K562 (cell line): ENCODE results near the gene SLC29A3. TPM values are rescaled to one million over a fixed set of nuclear protein-coding genes. Genes with fewer than 3 reads are reported as not detected.

Experiments
- ARHGAP35 ChIP-seq: fragments of 450-650 bp; IDR thresholded peaks from 2 replicates; pipeline ENCODE4 v1.6.1; 2018; ENCODE audit not compliant: partially characterized antibody
- ETV5 ChIP-seq: sonication (generic); formaldehyde crosslinking; IDR thresholded peaks from 2 replicates; pipeline ENCODE4 v1.4.0; 2020; ENCODE audit warnings: low read depth, mild to moderate bottlenecking, missing genetic modification reagents
- FOXA1 ChIP-seq: fragments of 450-650 bp; IDR thresholded peaks from 2 replicates; pipeline ENCODE4 v1.6.1; 2016; ENCODE audit warnings: mild to moderate bottlenecking, borderline replicate concordance
- MAFF ChIP-seq: IDR thresholded peaks from 2 replicates; pipeline ENCODE4 v1.6.1; 2012; ENCODE audit warnings: low read length, improper control_type of control experiment
- MAX ChIP-seq: sonication (generic); formaldehyde crosslinking; IDR thresholded peaks from 2 replicates; pipeline ENCODE4 v1.9.0; 2022; ENCODE audit warnings: mild to moderate bottlenecking, missing genetic modification reagents
- NRF1 ChIP-seq, 2 experiments: fragments of 450-650 bp; IDR thresholded peaks in 1 of 2; conservative IDR thresholded peaks in 1 of 2; 2 replicates each; pipeline ENCODE4 v1.6.1; 2014; ENCODE audit warnings: mild to moderate bottlenecking in 2 of 2
- POLR2AphosphoS5 ChIP-seq: IDR thresholded peaks from 2 replicates; pipeline ENCODE4 v1.6.1; 2011; ENCODE audit warnings: mild to moderate bottlenecking, low read depth, low read length, moderate library complexity; ENCODE audit not compliant: control insufficient read depth, insufficient read depth
- REST ChIP-seq, 2 experiments: fragments of 450-650 bp; formaldehyde crosslinking in 1 of 2; IDR thresholded peaks; 2 replicates each; pipeline versions ENCODE4 v1.4.0 to v1.6.1; 2014 to 2020; ENCODE audit warnings: mild to moderate bottlenecking in 2 of 2, borderline replicate concordance in 1 of 2, low read depth in 1 of 2
- RHOXF2B ChIP-seq: fragments of 250-450 bp; sonication (Bioruptor Pico); conservative IDR thresholded peaks from 2 replicates; pipeline ENCODE4 v1.5.1; 2021
- SIX5 ChIP-seq, 2 experiments: IDR thresholded peaks; 2 replicates each; pipeline ENCODE4 v1.6.1; 2011; ENCODE audit warnings: low read length in 2 of 2, borderline replicate concordance in 1 of 2, low read depth in 1 of 2, mild to moderate bottlenecking in 1 of 2, moderate library complexity in 1 of 2; ENCODE audit not compliant: insufficient read depth in 1 of 2
- TEAD1 ChIP-seq, 2 experiments: fragments of 450-650 bp in 1 of 2; sonication (generic) in 1 of 2; formaldehyde crosslinking; IDR thresholded peaks; 2 replicates each; pipeline versions ENCODE4 v1.4.0 to v1.8.0; 2020 to 2022; ENCODE audit warnings: mild to moderate bottlenecking in 2 of 2, missing genetic modification reagents in 1 of 2
- ZBTB11 ChIP-seq, 3 experiments: fragments of 200-800 bp in 1 of 3; fragments of 250-450 bp in 1 of 3; fragments of 450-650 bp in 1 of 3; sonication (Bioruptor Pico) in 1 of 3; sonication (Bioruptor generic) in 1 of 3; formaldehyde crosslinking in 1 of 3; IDR thresholded peaks; 2 replicates each; pipeline versions ENCODE4 v1.6.1 to v1.8.0; 2016 to 2022; ENCODE audit warnings: mild to moderate bottlenecking in 2 of 3, missing genetic modification characterization in 2 of 3, missing compliant biosample characterization in 1 of 3, moderate library complexity in 1 of 3
- ZFP36 ChIP-seq: fragments of 150-350 bp; IDR thresholded peaks from 2 replicates; pipeline ENCODE4 v1.6.1; 2018; ENCODE audit warnings: low read length, low read depth; ENCODE audit not compliant: partially characterized antibody
- ZNF311 ChIP-seq: fragments of 250-450 bp; sonication (Bioruptor Pico); IDR thresholded peaks from 2 replicates; pipeline ENCODE4 v1.4.0; 2020; ENCODE audit warnings: mild to moderate bottlenecking, moderate library complexity
- ZNF696 ChIP-seq: fragments of 250-450 bp; sonication (Bioruptor Pico); conservative IDR thresholded peaks from 2 replicates; pipeline ENCODE4 v1.4.0; 2020; ENCODE audit warnings: mild to moderate bottlenecking, moderate library complexity
- polyA plus RNA-seq, 8 experiments: library from polyadenylated mRNA; depleted of rRNA in 4 of 8; stranded (reverse) in 5 of 8; unstranded in 3 of 8; fragments of >200 nt; fragmentation: Nextera tagmentation in 2 of 8; fragmentation: Illumina TruSeq in 1 of 8; extraction: Ambion mirVana in 2 of 8; extraction: Trizol in 1 of 8; gene quantifications; 2 replicates each; pipeline versions ENCODE4 v1.2.1 to v1.2.3, GENCODE V29; 2011 to 2014; ENCODE audit warnings: inconsistent platforms in 1 of 8, missing spikeins in 1 of 8
- total RNA-seq, 7 experiments: library from RNA; depleted of rRNA in 6 of 7; stranded (reverse); fragments of >200 nt in 6 of 7; fragmentation: Illumina TruSeq in 2 of 7; extraction: Trizol in 2 of 7; gene quantifications; 2 replicates each; pipeline versions ENCODE4 v1.2.1 to v1.2.3, GENCODE V29; 2011 to 2021; ENCODE audit warnings: low replicate concordance in 1 of 7

SLC29A3 gene
- total and polyA plus RNA-seq, 9 of the 15 experiments (the other 6 are each of a cell fraction or from before 2014, with no cell fraction given): 2.1 to 10.7 (median 4.6) TPM

- TF ChIP-seq ZNF696 (CRISPR knock-in tag) (no peak), ZFP36 (no peak), REST (IDR thresholded peaks at IDR 0.05; ENCODE audit: borderline replicate concordance) (no peak), REST (CRISPR knock-in tag; IDR thresholded peaks at IDR 0.05; ENCODE audit: low read depth) (no peak), MAX (CRISPR knock-in tag) (no peak), NRF1 (conservative IDR thresholded peaks at IDR 0.05 in 1 of 2, IDR thresholded peaks at IDR 0.05 in 1 of 2) (no peak), ZBTB11 (CRISPR knock-in tag; IDR thresholded peaks at IDR 0.05) (no peak), SIX5 (IDR thresholded peaks at IDR 0.05; ENCODE audit: borderline replicate concordance in 1 of 2, insufficient read depth in 1 of 2, low read depth in 1 of 2, low read length in 2 of 2) (no peak), ETV5 (CRISPR knock-in tag) (no peak), FOXA1 (no peak), TEAD1 (CRISPR knock-in tag; IDR thresholded peaks at IDR 0.05) (no peak), MAFF (no peak), ZNF311 (CRISPR knock-in tag) (no peak), POLR2AphosphoS5 (no peak), RHOXF2B (no peak), ARHGAP35 (no peak)
Measured at GRCh38 chr10:71335173-71335708, 16.2 kb downstream of the SLC29A3 start (continued).
